SK-N-MC (cell line): ENCODE results near the gene RIMBP3B.
"Not testable (repeated sequence)": the region's sequence is repeated elsewhere in the genome, so short reads cannot be mapped to it uniquely, and the experiment has no call there.

Experiments used
- EZH2 ChIP-seq: fragments of 200-600 bp; sonication (generic); IDR thresholded peaks from one replicate; pipeline ENCODE4 v1.6.1; 2017; ENCODE audit warnings: antibody characterized with exemption
- FOXP2 ChIP-seq: optimal IDR thresholded peaks from 2 replicates; pipeline ENCODE3; 2011; ENCODE audit warnings: mild to moderate bottlenecking, moderate library complexity; ENCODE audit not compliant: insufficient read depth; ENCODE audit errors: extremely low read length, control extremely low read depth
- POLR2AphosphoS5 ChIP-seq: IDR thresholded peaks from 2 replicates; pipeline ENCODE4 v1.6.1; 2012; ENCODE audit warnings: mild to moderate bottlenecking, low read depth, low read length, borderline replicate concordance

- TF ChIP-seq POLR2AphosphoS5, EZH2, FOXP2: not testable (repeated sequence)
Observed at GRCh38 chr22:21364362-21364761, 19.2 kb upstream of the RIMBP3B start.
